NT2/D1 (cell line): ENCODE results near the gene CYP4A22.

Experiments used
- YY1 ChIP-seq: IDR thresholded peaks from 2 replicates; pipeline ENCODE4 v1.6.1; 2011; ENCODE audit not compliant: insufficient read length, insufficient read depth
- ZNF274 ChIP-seq: IDR thresholded peaks from 2 replicates; pipeline ENCODE4 v1.6.1; 2011; ENCODE audit warnings: mild to moderate bottlenecking, low read depth, low read length

- TF ChIP-seq YY1 (no peak), ZNF274 (no peak)
These were observed 53.6 kb downstream of the CYP4A22 start for GRCh38 chr1:47190857-47191256.
